H7 (cell line): ENCODE results near the gene ZSCAN23. TPM values are rescaled to one million over a fixed set of nuclear protein-coding genes. Genes with fewer than 3 reads are reported as not detected.
"Not testable (repeated sequence)": the region's sequence is repeated elsewhere in the genome, so short reads cannot be mapped to it uniquely, and the experiment has no call there.

Experiments
- DNase-seq: peaks from one replicate; pipeline ENCODE4 v3.0.0; 2012
- H3K27me3 ChIP-seq: 2 replicates; pipeline ENCODE4 v1.6.0; 2011; ENCODE audit warnings: mild to moderate bottlenecking, low read length; ENCODE audit not compliant: control insufficient read depth, insufficient read depth
- H3K36me3 ChIP-seq: replicated peaks from 2 replicates; pipeline ENCODE4 v1.5.1; 2011; ENCODE audit warnings: low read length; ENCODE audit not compliant: control insufficient read depth, insufficient read depth
- H3K4me3 ChIP-seq: 2 replicates; pipeline ENCODE4 v1.5.1; 2011; ENCODE audit warnings: low read depth, mild to moderate bottlenecking, control low read depth, low read length, moderate library complexity; ENCODE audit not compliant: insufficient read depth
- total RNA-seq: library from RNA; depleted of rRNA; stranded (reverse); fragments of >200 nt; shearing (Covaris generic); gene quantifications from 2 replicates; pipeline ENCODE4 v1.2.3, GENCODE V29; 2014

Gene ZSCAN23
- total RNA-seq, 1 experiment from 2014 or later = 3.0 TPM

- H3K27me3 ChIP-seq = peaks cover 2% of the 10 kb centered on the region; the same call in 1 of the 2 replicates
- DNase-seq = no peak
- no peak overlapping the region for H3K4me3 ChIP-seq
- no peaks in the 10 kb centered on the region for H3K36me3 ChIP-seq
These were observed 24.8 kb upstream of the ZSCAN23 start for GRCh38 chr6:28468056-28468455.

GRCh38 chr6:28462401-28462800 is 19.1 kb upstream of the ZSCAN23 start:
- no peak overlapping the region for H3K4me3 ChIP-seq
- DNase-seq = no peak
- H3K36me3 ChIP-seq = no peaks in the 10 kb centered on the region
- H3K27me3 ChIP-seq = peaks cover 2% of the 10 kb centered on the region; the same call in 1 of the 2 replicates

DNA sequence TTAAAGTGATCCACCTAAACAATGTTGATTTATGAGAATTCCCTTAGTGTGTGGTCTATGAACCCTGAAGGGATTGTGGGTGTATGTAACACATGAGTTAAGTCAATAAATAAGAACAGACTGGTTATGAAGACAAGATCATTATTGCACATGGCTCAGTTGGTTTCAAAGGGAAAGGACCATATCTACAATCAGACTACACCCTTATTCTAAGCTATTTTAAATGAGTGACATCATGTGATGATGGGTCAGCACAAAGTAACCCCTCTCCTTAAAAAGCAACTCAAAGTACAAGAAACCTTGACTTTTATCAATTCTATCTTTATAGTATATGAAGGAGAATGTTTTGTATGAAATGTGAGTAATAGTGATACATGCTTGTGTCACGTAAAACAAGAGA is 15.3 kb upstream of the ZSCAN23 start:
- H3K4me3 ChIP-seq = no peak overlapping the region
- no peak for DNase-seq
- no peaks in the 10 kb centered on the region; the same call in 1 of the 2 replicates for H3K27me3 ChIP-seq
- H3K36me3 ChIP-seq = no peaks in the 10 kb centered on the region

DNA sequence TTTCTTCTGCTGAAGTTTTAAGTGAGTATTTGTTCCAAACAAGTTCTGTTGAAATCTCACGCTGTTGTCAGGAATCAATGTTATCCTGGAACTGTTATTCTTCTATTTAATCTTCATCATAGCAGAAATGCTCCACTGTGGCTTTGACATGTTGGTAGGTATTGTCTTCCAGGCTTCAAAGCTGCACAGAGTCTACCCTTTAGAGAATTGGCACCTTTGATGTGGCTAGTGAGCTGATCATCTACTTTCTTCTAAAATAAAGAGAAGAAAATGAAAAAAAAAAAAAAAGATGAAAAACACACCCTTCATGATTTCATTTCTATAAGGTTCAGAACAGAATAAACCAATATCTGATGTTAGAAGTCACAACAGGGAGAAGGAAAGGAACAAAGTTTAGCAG is 5.8 kb upstream of the ZSCAN23 start:
- Histone ChIP-seq H3K27me3 (peaks cover 2% of the 10 kb centered on the region; the same call in 1 of the 2 replicates), H3K4me3 (no peak overlapping the region), H3K36me3 (no peaks in the 10 kb centered on the region)
- no peak for DNase-seq

- peak overlapping the region; percentile 76 for H3K4me3 ChIP-seq
- not testable (repeated sequence) for H3K36me3 ChIP-seq, DNase-seq, H3K27me3 ChIP-seq
These were observed 4.2 kb upstream of the ZSCAN23 start for GRCh38 chr6:28447512-28447906.

- peak; percentile 41 for DNase-seq
These were observed 3.7 kb upstream of the ZSCAN23 start for GRCh38 chr6:28446818-28447511.

GRCh38 chr6:28444759-28445158 is 1.5 kb upstream of the ZSCAN23 start:
- DNase-seq = peak; percentile 8

More at GRCh38 chr6:28446818-28447511, 3.7 kb upstream of the ZSCAN23 start:
- peak overlapping the region; percentile 76 for H3K4me3 ChIP-seq
- no peaks in the 10 kb centered on the region for H3K36me3 ChIP-seq
- H3K27me3 ChIP-seq = peaks cover 2% of the 10 kb centered on the region; the same call in 1 of the 2 replicates

GRCh38 chr6:28442586-28442985 is 705 bp downstream of the ZSCAN23 start:
- peak overlapping the region; percentile 86 for H3K4me3 ChIP-seq
- no peaks in the 10 kb centered on the region for H3K36me3 ChIP-seq
- no peak for DNase-seq
- peaks cover 2% of the 10 kb centered on the region; the same call in 1 of the 2 replicates for H3K27me3 ChIP-seq

More at GRCh38 chr6:28444759-28445158, 1.5 kb upstream of the ZSCAN23 start:
- not testable (repeated sequence) for H3K4me3 ChIP-seq, H3K27me3 ChIP-seq, H3K36me3 ChIP-seq

GRCh38 chr6:28436404-28436803 is 6.9 kb downstream of the ZSCAN23 start:
- Histone ChIP-seq H3K27me3 (no peaks in the 10 kb centered on the region), H3K4me3 (no peak overlapping the region), H3K36me3 (no peaks in the 10 kb centered on the region)
- DNase-seq = no peak

DNA sequence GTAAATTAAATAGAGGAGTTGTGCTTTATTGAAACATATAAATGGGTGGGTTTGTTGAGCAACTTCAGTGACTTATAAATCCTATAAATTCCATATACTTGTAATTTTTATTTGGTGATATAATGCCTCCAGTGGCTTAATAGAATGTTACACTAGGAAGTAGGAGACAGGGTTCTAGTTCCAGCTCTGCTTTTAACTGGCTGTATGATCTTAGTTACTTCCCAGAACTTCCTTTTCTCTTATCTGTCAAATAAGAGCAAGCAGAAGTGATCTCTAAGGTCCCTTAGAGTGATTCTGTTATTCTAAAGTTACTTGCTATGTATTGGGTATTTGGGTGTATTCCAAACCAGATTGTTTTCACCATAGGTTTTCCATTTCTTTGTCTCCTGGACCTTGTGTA is 10.2 kb downstream of the ZSCAN23 start:
- no peaks in the 10 kb centered on the region for H3K36me3 ChIP-seq
- no peak overlapping the region for H3K4me3 ChIP-seq
- no peaks in the 10 kb centered on the region for H3K27me3 ChIP-seq
- DNase-seq = no peak

DNA sequence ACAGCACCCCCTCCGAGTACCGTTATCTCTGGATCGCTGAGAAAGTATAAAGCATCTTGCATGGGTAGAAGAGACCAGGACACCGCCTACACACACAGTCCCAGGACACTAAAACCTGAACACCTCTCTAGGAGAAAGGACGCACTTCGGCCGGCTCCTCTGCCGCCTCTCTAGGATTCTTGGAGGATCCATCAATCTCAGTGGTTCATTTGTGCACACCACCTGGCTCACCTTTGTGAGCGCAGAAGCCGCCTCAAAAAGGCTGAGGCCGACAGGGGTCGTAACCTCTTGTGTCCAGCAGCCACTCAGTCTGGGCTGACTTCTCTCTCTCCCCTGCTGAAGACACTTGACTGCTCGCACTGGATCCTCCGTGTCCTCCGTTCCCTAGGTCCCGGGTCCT is 13.5 kb downstream of the ZSCAN23 start:
- Histone ChIP-seq H3K27me3 (no peaks in the 10 kb centered on the region), H3K4me3 (no peak overlapping the region), H3K36me3 (no peaks in the 10 kb centered on the region)
- no peak for DNase-seq

DNA sequence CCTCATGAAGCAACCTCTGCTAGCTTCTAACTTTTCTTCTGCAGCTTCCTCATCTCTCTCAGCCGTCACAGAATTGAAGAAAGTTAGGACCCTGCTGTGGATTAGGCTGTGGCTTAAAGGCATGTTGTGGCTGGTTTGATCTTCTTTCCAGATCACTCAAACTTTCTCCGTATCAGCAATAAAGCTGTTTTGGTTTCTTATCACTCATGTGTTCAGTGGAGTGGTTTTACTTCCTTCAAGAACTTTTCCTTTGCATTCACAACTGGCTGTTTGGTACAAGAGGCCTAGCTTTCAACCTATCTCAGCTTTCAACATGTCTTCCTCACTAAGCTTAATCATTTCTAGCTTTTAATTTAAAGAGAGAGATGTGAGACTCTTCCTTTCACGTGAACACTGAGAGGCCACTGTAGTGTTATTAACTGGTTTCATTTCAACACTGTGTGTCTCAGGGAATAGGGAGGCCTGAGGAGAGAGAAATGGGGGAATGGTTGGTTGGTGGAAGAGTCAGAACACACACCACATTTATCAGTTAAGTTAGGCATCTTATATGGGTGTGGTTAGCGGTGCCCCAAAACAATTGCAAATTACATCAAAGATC is 17.2 kb downstream of the ZSCAN23 start:
- no peaks in the 10 kb centered on the region for H3K36me3 ChIP-seq
- DNase-seq = no peak
- H3K27me3 ChIP-seq = no peaks in the 10 kb centered on the region
- H3K4me3 ChIP-seq = no peak overlapping the region

- H3K36me3 ChIP-seq = no peaks in the 10 kb centered on the region
- DNase-seq = no peak
- no peaks in the 10 kb centered on the region for H3K27me3 ChIP-seq
- no peak overlapping the region for H3K4me3 ChIP-seq
These were observed 19.1 kb downstream of the ZSCAN23 start for GRCh38 chr6:28424163-28424562.

- no peak for DNase-seq
- no peak overlapping the region for H3K4me3 ChIP-seq
- no peaks in the 10 kb centered on the region for H3K36me3 ChIP-seq
- H3K27me3 ChIP-seq = no peaks in the 10 kb centered on the region
These were observed 19.7 kb downstream of the ZSCAN23 start for GRCh38 chr6:28423546-28423945.

GRCh38 chr6:28413681-28414080 is 29.6 kb downstream of the ZSCAN23 start:
- DNase-seq = no peak
- H3K27me3 ChIP-seq = no peaks in the 10 kb centered on the region; the same call in 1 of the 2 replicates
- H3K36me3 ChIP-seq = no peaks in the 10 kb centered on the region
- H3K4me3 ChIP-seq = no peak overlapping the region
